HEK293 (cell line): ENCODE measurements around the gene PIPOX.

Source experiments
- CTCF ChIA-PET: fragments of 350-600 bp; formaldehyde crosslinking; extraction: SDS; loops from one replicate; lab custom pipeline; 2021; ENCODE audit warnings: antibody characterized with exemption; lab: Yijun Ruan, JAX
- POLR2A ChIA-PET: fragments of 300-600 bp; formaldehyde crosslinking; extraction: SDS; loops from one replicate; lab custom pipeline; 2020; ENCODE audit warnings: antibody characterized with exemption, inconsistent platforms; lab: Yijun Ruan, JAX
- H3K27ac ChIP-seq: fragments of 200-500 bp; sonication (Bioruptor generic); 2 replicates; pipeline ENCODE4 v1.5.1; 2014; ENCODE audit warnings: low read depth, low read length, control low read depth, inconsistent platforms; ENCODE audit errors: extremely low read depth
- H3K36me3 ChIP-seq, 2 experiments: fragments of 200-500 bp in 1 of 2; sonication (Bioruptor generic) in 1 of 2; 1 replicate in 1 of 2; 2 replicates in 1 of 2; pipeline ENCODE4 v1.5.1; 2014 to 2017; ENCODE audit warnings: inconsistent platforms in 2 of 2, low read length in 2 of 2; ENCODE audit not compliant: control insufficient read depth in 2 of 2, insufficient read depth in 1 of 2
- H3K4me1 ChIP-seq: fragments of 200-500 bp; sonication (Bioruptor generic); 2 replicates; pipeline ENCODE4 v1.5.1; 2014; ENCODE audit warnings: mild to moderate bottlenecking, low read length, inconsistent platforms; ENCODE audit not compliant: control insufficient read depth, insufficient read depth
- H3K4me3 ChIP-seq: 2 replicates; pipeline ENCODE4 v1.5.1; 2011; ENCODE audit warnings: low read depth, mild to moderate bottlenecking, control low read depth, low read length, moderate library complexity
- H3K9me3 ChIP-seq: fragments of 200-500 bp; sonication (Bioruptor generic); 2 replicates; pipeline ENCODE4 v1.5.1; 2014; ENCODE audit warnings: low read depth, low read length, inconsistent platforms; ENCODE audit not compliant: control insufficient read depth, insufficient read depth
- BCL11B ChIP-seq: fragments of 450-650 bp; formaldehyde crosslinking; IDR thresholded peaks from 2 replicates; pipeline ENCODE4 v1.5.1; 2016; ENCODE audit warnings: low read depth, missing biosample characterization, missing genetic modification characterization
- EGR2 ChIP-seq: fragments of 450-650 bp; formaldehyde crosslinking; IDR thresholded peaks from 2 replicates; pipeline ENCODE4 v1.5.1; 2016; ENCODE audit warnings: low read depth, missing biosample characterization, missing genetic modification characterization
- INSM2 ChIP-seq: fragments of 450-650 bp; formaldehyde crosslinking; IDR thresholded peaks from 2 replicates; pipeline ENCODE4 v1.5.1; 2016; ENCODE audit warnings: missing biosample characterization, missing genetic modification characterization
- KLF17 ChIP-seq: fragments of 450-650 bp; formaldehyde crosslinking; IDR thresholded peaks from 2 replicates; pipeline ENCODE4 v1.5.1; 2016; ENCODE audit warnings: missing biosample characterization, missing genetic modification characterization
- MEIS1 ChIP-seq: sonication (generic); formaldehyde crosslinking; IDR thresholded peaks from 2 replicates; pipeline ENCODE4 v1.8.1; 2022; ENCODE audit warnings: missing genetic modification reagents, mild to moderate bottlenecking, borderline replicate concordance
- SP7 ChIP-seq: fragments of 450-650 bp; formaldehyde crosslinking; IDR thresholded peaks from 2 replicates; pipeline ENCODE4 v1.5.1; 2016; ENCODE audit warnings: missing biosample characterization, missing genetic modification characterization
- YY1 ChIP-seq: fragments of 450-650 bp; formaldehyde crosslinking; IDR thresholded peaks from 2 replicates; pipeline ENCODE4 v1.5.1; 2018; ENCODE audit warnings: missing biosample characterization, missing genetic modification characterization
- ZBTB17 ChIP-seq: fragments of 450-650 bp; formaldehyde crosslinking; IDR thresholded peaks from 2 replicates; pipeline ENCODE4 v1.5.1; 2016; ENCODE audit warnings: missing biosample characterization, missing genetic modification characterization
- ZIC2 ChIP-seq: fragments of 450-650 bp; formaldehyde crosslinking; IDR thresholded peaks from 2 replicates; pipeline ENCODE4 v1.5.1; 2016; ENCODE audit warnings: missing biosample characterization, missing genetic modification characterization
- ZNF148 ChIP-seq: fragments of 450-650 bp; formaldehyde crosslinking; IDR thresholded peaks from 2 replicates; pipeline ENCODE4 v1.5.0; 2017; ENCODE audit warnings: missing biosample characterization, missing genetic modification characterization, borderline replicate concordance
- ZNF239 ChIP-seq: fragments of 450-650 bp; formaldehyde crosslinking; IDR thresholded peaks from 2 replicates; pipeline ENCODE4 v1.5.1; 2016; ENCODE audit warnings: missing biosample characterization, missing genetic modification characterization
- ZNF335 ChIP-seq: fragments of 450-650 bp; formaldehyde crosslinking; conservative IDR thresholded peaks from 2 replicates; pipeline ENCODE4 v1.5.1; 2016; ENCODE audit warnings: missing biosample characterization, missing genetic modification characterization
- ZNF341 ChIP-seq: fragments of 450-650 bp; formaldehyde crosslinking; IDR thresholded peaks from 2 replicates; pipeline ENCODE4; 2016; ENCODE audit warnings: low read depth, missing biosample characterization, missing genetic modification characterization
- ZNF362 ChIP-seq: fragments of 450-650 bp; formaldehyde crosslinking; IDR thresholded peaks from 2 replicates; pipeline ENCODE4 v1.5.1; 2016; ENCODE audit warnings: missing biosample characterization, missing genetic modification characterization
- ZNF37A ChIP-seq: fragments of 450-650 bp; IDR thresholded peaks from 2 replicates; pipeline ENCODE4 v1.5.1; 2018; ENCODE audit warnings: missing biosample characterization, missing genetic modification characterization
- ZNF398 ChIP-seq: fragments of 450-650 bp; formaldehyde crosslinking; IDR thresholded peaks from 2 replicates; pipeline ENCODE4 v1.5.1; 2017; ENCODE audit warnings: missing biosample characterization, missing genetic modification characterization
- ZNF510 ChIP-seq: fragments of 450-650 bp; formaldehyde crosslinking; IDR thresholded peaks from 2 replicates; pipeline ENCODE4 v1.5.1; 2018; ENCODE audit warnings: mild to moderate bottlenecking, missing genetic modification characterization, missing biosample characterization; ENCODE audit not compliant: insufficient replicate concordance
- ZNF513 ChIP-seq: fragments of 450-650 bp; IDR thresholded peaks from 2 replicates; pipeline ENCODE4 v1.5.1; 2018; ENCODE audit warnings: missing biosample characterization, missing genetic modification characterization
- ZNF548 ChIP-seq: fragments of 450-650 bp; formaldehyde crosslinking; IDR thresholded peaks from 2 replicates; pipeline ENCODE4 v1.5.1; 2016; ENCODE audit warnings: missing biosample characterization, missing genetic modification characterization
- ZNF555 ChIP-seq: fragments of 450-650 bp; formaldehyde crosslinking; conservative IDR thresholded peaks from 2 replicates; pipeline ENCODE4 v1.5.1; 2017; ENCODE audit warnings: missing biosample characterization, mild to moderate bottlenecking, missing genetic modification characterization, inconsistent platforms
- ZNF560 ChIP-seq: fragments of 450-650 bp; formaldehyde crosslinking; IDR thresholded peaks from 2 replicates; pipeline ENCODE4 v1.5.1; 2017; ENCODE audit warnings: missing biosample characterization, missing genetic modification characterization, borderline replicate concordance
- ZNF561 ChIP-seq: fragments of 450-650 bp; IDR thresholded peaks from 2 replicates; pipeline ENCODE4 v1.5.1; 2018; ENCODE audit warnings: missing biosample characterization, missing genetic modification characterization, borderline replicate concordance
- ZNF629 ChIP-seq: fragments of 450-650 bp; formaldehyde crosslinking; IDR thresholded peaks from 2 replicates; pipeline ENCODE4 v1.5.1; 2017; ENCODE audit warnings: missing biosample characterization, missing genetic modification characterization
- ZNF76 ChIP-seq: fragments of 450-650 bp; formaldehyde crosslinking; IDR thresholded peaks from 2 replicates; pipeline ENCODE4; 2016; ENCODE audit warnings: low read depth, missing biosample characterization, missing genetic modification characterization, borderline replicate concordance
- ZSCAN23 ChIP-seq: fragments of 450-650 bp; formaldehyde crosslinking; IDR thresholded peaks from 2 replicates; pipeline ENCODE4 v1.5.1; 2016; ENCODE audit warnings: missing biosample characterization, missing genetic modification characterization
- ZSCAN5A ChIP-seq: fragments of 450-650 bp; formaldehyde crosslinking; IDR thresholded peaks from 2 replicates; pipeline ENCODE4 v1.5.1; 2016; ENCODE audit warnings: missing biosample characterization, missing genetic modification characterization

PIPOX gene

GRCh38 chr17:29007860-29008455, 35.0 kb upstream of the PIPOX start:
- ChIA-PET CTCF (interaction anchor here (0.5 to 2.9 kb wide), 4 partner anchors 56 to 109 kb away, joined by 3 to 10 read pairs (median 4); partner anchors contain the start of gene PHF12), POLR2A (no interaction called here)
- 0 out of 2 replicates have a peak, but pooled peaks cover 4% of the 10 kb centered on the region for H3K4me1 ChIP-seq
- no peak overlapping the region for H3K27ac ChIP-seq
- H3K9me3 ChIP-seq: no peaks in the 10 kb centered on the region
- no peaks in the 10 kb centered on the region for H3K36me3 ChIP-seq
- H3K4me3 ChIP-seq: no peak overlapping the region
- TF ChIP-seq ZNF548 (tag by site-specific recombination): no peak
- no peak for TF ChIP-seq ZIC2 (tag by site-specific recombination)
- TF ChIP-seq YY1 (tag by site-specific recombination): no peak
- TF ChIP-seq ZNF76 (tag by site-specific recombination): peak; percentile 52; the same call in 1 of the 2 replicates
- no peak for TF ChIP-seq ZNF341 (tag by site-specific recombination)
- TF ChIP-seq SP7: 0 out of 2 replicates have a peak, but pooled peaks have one; percentile 13
- TF ChIP-seq ZSCAN5A: no peak
- no peak for TF ChIP-seq BCL11B (tag by site-specific recombination)
- no peak for TF ChIP-seq MEIS1
- TF ChIP-seq INSM2 (tag by site-specific recombination): no peak
- TF ChIP-seq ZNF37A (tag by site-specific recombination): no peak
- TF ChIP-seq ZNF555 (tag by site-specific recombination): no peak
- TF ChIP-seq ZNF560 (tag by site-specific recombination): no peak
- TF ChIP-seq ZBTB17: peak; percentile 75
- TF ChIP-seq ZNF239 (tag by site-specific recombination): no peak
- TF ChIP-seq KLF17 (tag by site-specific recombination): 0 out of 2 replicates have a peak, but pooled peaks have one; percentile 32
- no peak for TF ChIP-seq ZNF561 (tag by site-specific recombination)
- no peak for TF ChIP-seq ZNF362 (tag by site-specific recombination)
- no peak for TF ChIP-seq ZNF513 (tag by site-specific recombination)
- no peak for TF ChIP-seq EGR2
- no peak for TF ChIP-seq ZNF510
- 0 out of 2 replicates have a peak, but pooled peaks have one; percentile 21 for TF ChIP-seq ZNF335 (tag by site-specific recombination)
- TF ChIP-seq ZNF148 (tag by site-specific recombination): no peak
- no peak for TF ChIP-seq ZNF398 (tag by site-specific recombination)
- no peak for TF ChIP-seq ZSCAN23 (tag by site-specific recombination)
- no peak for TF ChIP-seq ZNF629 (tag by site-specific recombination)
